Measurements from ENCODE around the gene TICAM2.
"Not testable (repeated sequence)": the region's sequence is repeated elsewhere in the genome, so short reads cannot be mapped to it uniquely, and the experiment has no call there.

Gene TICAM2

GRCh38 chr5:115601701-115602590 lies at the start of gene TICAM2:
TICAM2 (minus strand) TSS chr5:115602479; CDS start chr5:115581256, 21,223 bp downstream.
- peak; percentile 21 to 80 for DNase-seq

DNA sequence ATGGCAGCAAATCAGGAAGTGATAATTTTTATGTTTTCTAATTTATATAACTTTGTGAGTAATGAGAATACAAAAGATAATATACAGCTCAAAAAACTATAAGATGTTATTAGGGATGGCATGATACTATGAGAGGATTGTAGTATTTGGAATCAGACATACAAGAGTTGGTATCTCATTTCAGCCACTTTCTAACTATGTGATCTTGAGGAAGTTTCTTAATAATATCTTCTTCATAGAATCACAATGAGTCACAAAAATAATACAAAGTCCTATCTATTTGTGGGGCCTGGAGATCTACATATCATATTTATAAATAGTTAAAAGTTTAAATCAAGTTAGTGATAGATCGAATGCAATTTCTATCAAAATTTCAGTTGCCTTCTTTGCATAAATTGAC lies 47.3 kb upstream of the TICAM2 start:
- DNase-seq = no peak

DNA sequence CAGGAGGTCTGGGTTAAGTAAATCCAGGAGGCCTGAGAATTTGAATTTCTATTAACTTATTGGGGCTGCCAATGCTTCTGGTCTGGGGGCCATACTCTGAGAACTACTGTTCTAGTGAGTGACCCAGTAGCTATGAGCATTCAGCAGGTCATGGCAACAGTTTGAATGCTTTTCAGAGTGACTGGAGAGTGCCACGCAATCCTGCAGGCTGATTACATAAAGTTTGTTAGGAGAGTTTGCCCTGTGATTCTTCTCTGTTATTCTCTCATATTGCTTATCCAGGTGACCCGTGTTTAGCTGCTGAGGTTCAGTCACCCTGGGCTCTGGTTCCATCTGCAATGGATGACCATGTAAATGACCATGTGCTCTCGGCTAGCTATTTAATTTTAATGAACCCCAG lies 45.8 kb upstream of the TICAM2 start:
- DNase-seq = no peak

DNA sequence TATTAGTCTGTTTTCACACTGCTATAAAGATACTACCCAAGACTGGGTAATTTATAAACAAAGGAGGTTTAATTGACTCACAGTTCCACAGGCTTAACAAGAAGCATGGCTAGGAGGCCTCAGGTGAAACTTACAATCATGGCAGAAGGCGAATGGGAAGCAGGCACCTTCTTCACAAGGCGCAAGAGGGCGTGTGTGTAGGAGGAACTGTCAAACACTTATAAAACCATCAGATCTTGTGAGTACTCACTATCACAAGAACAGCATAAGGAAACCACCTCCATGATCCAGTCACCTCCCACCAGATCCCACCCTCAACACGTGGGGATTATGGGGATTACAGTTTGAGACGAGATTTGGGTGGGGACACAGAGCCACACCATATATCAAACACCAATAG lies 43.1 kb upstream of the TICAM2 start:
- not testable (repeated sequence) for DNase-seq

- peak in 1 of 2 experiments; percentile 61 for DNase-seq
Measured at GRCh38 chr5:115644046-115644445, 41.8 kb upstream of the TICAM2 start.

DNA sequence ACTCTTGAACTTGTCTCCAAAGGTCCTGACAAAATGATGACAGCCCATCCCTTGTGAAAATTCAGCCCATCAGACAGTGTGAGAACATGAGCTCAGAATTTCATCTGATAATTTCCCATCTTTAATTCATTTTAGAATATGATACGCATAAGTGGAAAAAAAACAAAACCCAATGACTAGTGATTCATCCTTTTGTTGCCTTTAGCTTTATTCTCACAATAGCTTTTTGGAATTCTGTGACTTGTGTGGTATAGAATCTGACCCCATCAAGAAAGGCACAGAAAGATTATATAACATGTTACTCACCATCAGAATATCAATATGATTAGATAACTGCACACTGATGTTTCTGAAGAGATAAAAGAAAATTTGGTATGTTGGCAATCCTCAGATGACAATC lies 39.7 kb upstream of the TICAM2 start:
- no peak for DNase-seq

DNA sequence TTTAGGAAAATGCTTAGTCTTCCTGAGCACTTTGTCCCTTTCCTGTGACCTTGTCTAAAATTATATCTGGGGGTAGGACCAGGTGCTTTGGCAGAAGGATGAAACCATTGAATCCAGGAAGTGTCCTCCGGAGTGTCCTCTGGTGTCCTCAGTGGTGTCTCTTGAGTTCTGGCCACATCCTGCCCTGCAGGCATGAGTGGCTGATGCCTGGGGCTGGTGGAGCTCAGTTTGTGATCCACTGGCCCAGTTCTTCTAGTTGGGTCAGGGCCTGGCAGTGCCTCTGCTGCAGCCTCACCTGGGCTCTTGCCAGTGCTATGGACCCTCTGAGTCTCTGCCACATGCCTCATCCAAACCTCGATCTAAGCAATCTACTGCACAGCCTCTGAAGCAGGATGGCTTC lies 38.0 kb upstream of the TICAM2 start:
- no peak for DNase-seq

DNA sequence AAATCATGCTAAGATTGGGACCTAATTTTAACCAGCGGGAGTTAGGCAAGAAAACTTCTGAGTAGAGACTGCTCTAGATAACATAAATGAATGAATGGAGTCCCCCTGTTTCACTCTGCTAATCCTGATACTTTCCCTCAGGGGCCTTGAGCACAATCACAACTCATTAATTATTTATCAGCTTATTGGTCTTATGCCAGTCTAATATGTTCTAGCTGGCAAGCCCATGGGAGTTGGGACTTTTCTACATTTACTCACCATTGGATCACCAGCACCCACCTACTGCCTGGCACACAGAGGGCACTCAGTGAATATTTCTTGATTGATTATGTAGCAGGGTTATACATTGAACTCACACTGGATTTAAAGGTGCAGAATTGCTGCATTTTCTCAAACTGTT lies 37.1 kb upstream of the TICAM2 start:
- DNase-seq = peak in 1 of 2 experiments; percentile 47

DNA sequence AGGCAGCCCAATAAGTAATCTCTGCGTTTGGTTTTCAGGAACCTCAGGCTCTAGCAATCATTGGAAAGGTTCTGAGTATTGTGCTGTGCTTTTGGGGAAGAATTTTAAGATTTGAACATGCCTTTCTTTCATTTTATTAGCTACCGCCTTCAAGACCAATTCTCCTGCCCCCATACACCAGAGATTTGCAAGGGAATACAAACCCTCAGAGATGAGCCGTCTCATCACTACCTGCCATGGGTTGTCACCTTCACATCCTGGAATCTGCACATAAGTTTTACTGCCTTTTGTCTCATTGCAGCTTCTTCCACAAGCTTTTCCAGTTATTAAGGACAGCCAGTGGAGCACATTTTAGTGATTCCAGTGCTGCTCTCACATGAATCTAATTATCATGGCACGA lies 35.2 kb upstream of the TICAM2 start:
- DNase-seq = no peak

- no peak for DNase-seq
Measured at GRCh38 chr5:115636008-115636407, 33.7 kb upstream of the TICAM2 start.

DNA sequence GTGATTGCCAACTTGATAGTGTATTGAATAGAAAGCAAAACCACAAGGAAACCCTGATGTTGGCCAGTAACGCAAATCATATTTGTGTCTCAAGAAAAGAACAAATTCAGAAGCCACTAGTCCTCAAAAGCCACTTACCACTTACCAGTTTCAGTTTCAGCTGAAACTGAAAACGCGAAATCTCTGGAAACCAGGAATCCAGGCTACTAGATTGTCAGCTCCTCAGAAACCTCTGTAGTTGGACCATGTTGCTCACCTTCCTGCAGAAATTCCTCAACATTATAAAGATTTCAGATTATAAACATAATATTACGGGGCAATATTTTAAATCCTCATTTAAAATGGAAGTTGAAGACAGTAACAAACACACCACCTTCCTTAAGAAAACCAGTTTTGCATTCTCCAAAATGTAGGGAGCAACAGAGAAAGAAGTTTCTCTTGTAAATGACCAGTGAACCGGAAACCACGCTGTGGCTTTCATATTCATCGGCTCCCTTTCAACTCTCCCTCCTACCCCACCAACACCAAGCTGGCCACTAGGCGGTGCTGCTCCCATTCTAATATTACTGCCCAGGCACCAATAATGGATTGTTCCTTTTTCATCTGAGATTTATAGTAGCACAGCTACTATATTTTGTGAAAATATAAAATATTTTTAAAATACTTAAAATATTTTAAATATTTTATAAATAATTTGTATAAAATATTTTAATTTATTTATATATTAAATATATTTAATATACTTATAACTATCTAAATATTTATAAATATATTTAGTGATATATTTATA lies 32.3 kb upstream of the TICAM2 start:
- peak; percentile 46 to 87 for DNase-seq

- DNase-seq = no peak
Measured at GRCh38 chr5:115629903-115630302, 27.6 kb upstream of the TICAM2 start.

- no peak for DNase-seq
Measured at GRCh38 chr5:115627295-115627865, 25.1 kb upstream of the TICAM2 start.

DNA sequence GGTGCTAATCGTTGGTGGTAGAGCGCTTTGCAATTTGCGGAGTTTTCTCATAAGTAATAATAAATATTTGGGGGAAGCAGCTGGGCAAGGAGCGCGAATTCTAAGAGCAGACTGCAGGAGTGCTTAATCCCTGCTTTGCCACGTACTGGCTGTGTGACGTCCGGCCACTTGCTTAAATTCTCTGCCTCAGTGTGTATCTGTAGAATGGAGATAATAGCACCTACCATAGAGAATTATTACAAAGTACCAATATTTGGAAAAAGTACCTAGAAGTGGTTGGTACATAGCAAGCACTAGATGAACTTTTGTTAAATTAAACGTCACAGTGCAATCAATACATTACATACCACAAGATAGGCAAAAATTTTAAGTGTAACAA lies 24.2 kb upstream of the TICAM2 start:
- no peak for DNase-seq

GRCh38 chr5:115625579-115626444 lies 23.5 kb upstream of the TICAM2 start, which contains the start of gene TMED7:
TMED7 (minus strand) TSS chr5:115626036; CDS start chr5:115625792, 244 bp downstream.
- peak; percentile 95 to 98 for DNase-seq

DNA sequence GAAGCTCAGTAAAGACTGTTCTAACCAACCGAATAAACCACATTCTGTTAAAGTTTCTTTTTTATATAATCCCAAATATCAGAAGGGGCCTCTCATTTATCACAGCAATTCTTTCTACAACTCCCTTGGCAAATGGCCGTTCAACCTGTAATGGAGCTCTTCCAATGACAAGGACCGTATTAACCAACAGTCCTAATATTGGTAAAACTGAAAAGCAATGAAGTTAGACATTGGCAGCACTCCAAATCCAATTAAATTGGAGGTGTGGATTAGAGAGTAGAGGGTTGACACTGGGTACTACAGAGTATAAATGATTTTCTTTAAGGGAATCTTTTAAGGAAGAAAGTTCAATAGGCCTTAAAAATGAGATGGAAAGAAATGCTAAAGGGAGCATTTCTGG lies 22.7 kb upstream of the TICAM2 start:
- peak in 1 of 2 experiments; percentile 37 for DNase-seq

DNA sequence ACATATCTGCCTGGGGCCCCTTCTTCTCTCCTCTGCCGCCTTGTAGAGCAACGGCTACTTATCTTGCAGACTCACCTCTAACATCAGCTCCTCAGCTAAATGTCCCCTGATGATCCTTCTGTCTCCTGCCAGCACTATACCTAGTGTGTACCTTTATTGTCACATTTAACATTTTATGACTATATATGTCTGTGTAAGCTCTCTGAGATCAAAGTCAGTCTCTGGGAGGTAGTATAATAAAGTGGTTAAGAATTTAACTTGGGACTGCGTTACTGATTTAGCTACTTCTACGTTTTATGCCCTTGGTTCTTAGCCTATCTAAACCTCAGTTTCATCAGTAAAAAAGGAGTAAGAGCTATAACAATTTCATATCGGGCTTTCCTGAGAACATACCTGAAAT lies 21.4 kb upstream of the TICAM2 start:
- no peak for DNase-seq

GRCh38 chr5:115621365-115621900 lies 19.2 kb upstream of the TICAM2 start:
- DNase-seq = no peak

- no peak for DNase-seq
Measured at GRCh38 chr5:115616892-115617291, 14.6 kb upstream of the TICAM2 start.

DNA sequence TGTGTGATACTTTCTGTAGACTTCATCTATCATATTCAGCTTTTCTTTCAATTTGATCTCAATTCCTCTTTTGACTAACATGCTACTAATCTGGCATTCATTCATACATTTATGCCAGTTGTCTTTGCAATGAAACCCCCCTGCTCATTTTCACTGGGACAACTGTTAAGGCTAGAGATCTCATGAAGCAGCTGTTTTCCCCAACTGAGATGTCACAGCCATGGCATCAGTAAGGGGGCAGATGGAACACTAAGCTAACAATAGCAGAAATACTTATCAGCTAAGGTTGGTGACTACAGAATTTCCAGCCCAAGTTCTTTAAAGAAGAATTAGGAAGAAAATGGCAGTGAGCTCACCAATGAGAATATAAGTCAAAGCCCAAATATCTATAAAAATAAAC lies 14.2 kb upstream of the TICAM2 start:
- no peak for DNase-seq

GRCh38 chr5:115611873-115612272 lies 9.6 kb upstream of the TICAM2 start:
- no peak for DNase-seq

- DNase-seq = no peak
Measured at GRCh38 chr5:115607935-115608334, 5.7 kb upstream of the TICAM2 start.

Data from NCI-H446 (cell line).